ENCODE data around the gene CDC42EP1.

- TF ChIP-seq POLR2A (IDR thresholded peaks at IDR 0.05), result no peak
- TF ChIP-seq CTCF (IDR thresholded peaks at IDR 0.05), result peak; percentile 90 to 96 (median 91)
- TF ChIP-seq EP300 (IDR thresholded peaks at IDR 0.05), result no peak
Measured at GRCh38 chr22:37607010-37607934, 47.0 kb downstream of the CDC42EP1 start.
